Stimulated activated CD4-positive, alpha-beta T cell treated with anti-CD3 and anti-CD28 coated beads, Interleukin-1b, Interleukin-23, amount 100 ng/mL, for 4 hours (primary cell): ENCODE results near the gene GREM2.

Experiments
- DNase-seq, 2 donors: peaks; one replicate each; pipeline ENCODE4 v3.0.0-alpha.2; 2020; ENCODE audit warnings: low read depth in 2 of 2

GREM2 gene

GRCh38 chr1:240559781-240560180, 52.2 kb downstream of the GREM2 start:
- no peak for DNase-seq

GRCh38 chr1:240555524-240555923, 56.4 kb downstream of the GREM2 start:
- DNase-seq = no peak

- no peak for DNase-seq
These were observed 58.6 kb downstream of the GREM2 start for GRCh38 chr1:240553351-240553750.

- DNase-seq = no peak
These were observed 72.1 kb downstream of the GREM2 start for GRCh38 chr1:240539769-240540414.

- no peak for DNase-seq
These were observed 73.1 kb downstream of the GREM2 start for GRCh38 chr1:240538776-240539430.

- DNase-seq = no peak
These were observed 78.7 kb downstream of the GREM2 start for GRCh38 chr1:240533154-240533780.

GRCh38 chr1:240528591-240528990, 83.4 kb downstream of the GREM2 start:
- no peak for DNase-seq

- no peak for DNase-seq
These were observed 84.9 kb downstream of the GREM2 start for GRCh38 chr1:240527086-240527485.

- DNase-seq = no peak
These were observed 85.6 kb downstream of the GREM2 start for GRCh38 chr1:240526312-240526711.

- DNase-seq = no peak
These were observed 87.4 kb downstream of the GREM2 start for GRCh38 chr1:240524356-240525069.

- DNase-seq = no peak
These were observed 89.7 kb downstream of the GREM2 start for GRCh38 chr1:240522122-240522822.

GRCh38 chr1:240517891-240518290, 94.1 kb downstream of the GREM2 start:
- no peak for DNase-seq

GRCh38 chr1:240516069-240516468, 95.9 kb downstream of the GREM2 start:
- no peak for DNase-seq

GRCh38 chr1:240515505-240515904, 96.5 kb downstream of the GREM2 start:
- DNase-seq = no peak

- DNase-seq = no peak
These were observed 100.2 kb downstream of the GREM2 start for GRCh38 chr1:240511789-240512188.

GRCh38 chr1:240508950-240509349, 103.0 kb downstream of the GREM2 start:
- DNase-seq = no peak

GRCh38 chr1:240508201-240508600, 103.8 kb downstream of the GREM2 start:
- no peak for DNase-seq

- no peak for DNase-seq
These were observed 105.8 kb downstream of the GREM2 start for GRCh38 chr1:240506176-240506575.

GRCh38 chr1:240503558-240503957, 108.4 kb downstream of the GREM2 start:
- no peak for DNase-seq

GRCh38 chr1:240503036-240503435, 108.9 kb downstream of the GREM2 start:
- DNase-seq = no peak

GRCh38 chr1:240501115-240501514, 110.8 kb downstream of the GREM2 start:
- DNase-seq = no peak

- no peak for DNase-seq
These were observed 111.3 kb downstream of the GREM2 start for GRCh38 chr1:240500647-240501046.
